Endothelial cell of umbilical vein (primary cell): ENCODE data around the gene EXOC6.

ENCODE experiments used
- CTCF ChIP-seq, 2 donors: IDR thresholded peaks; 1 replicate in 1 of 2; 2 replicates in 1 of 2; pipeline ENCODE4 v1.5.1; 2011; ENCODE audit warnings: low read length in 2 of 2, mild to moderate bottlenecking in 2 of 2, moderate library complexity in 2 of 2, control low read depth in 1 of 2, inconsistent platforms in 1 of 2, low read depth in 1 of 2; ENCODE audit not compliant: insufficient read depth in 1 of 2; ENCODE audit errors: extremely low read depth in 1 of 2
- EZH2 ChIP-seq: IDR thresholded peaks from 2 replicates; pipeline ENCODE4 v1.6.1; 2012; ENCODE audit warnings: borderline replicate concordance, low read depth, mild to moderate bottlenecking, moderate library complexity, low read length, inconsistent platforms; ENCODE audit not compliant: severe bottlenecking
- GATA2 ChIP-seq: IDR thresholded peaks from 2 replicates; pipeline ENCODE4 v1.7.0; 2011; ENCODE audit warnings: low read depth, mild to moderate bottlenecking, moderate library complexity, mixed read lengths, low read length; ENCODE audit not compliant: insufficient read length, insufficient read depth
- JUN ChIP-seq: IDR thresholded peaks from 2 replicates; pipeline ENCODE4 v1.6.1; 2011; ENCODE audit warnings: borderline replicate concordance, low read depth; ENCODE audit not compliant: insufficient read length, insufficient read depth
- POLR2A ChIP-seq: IDR thresholded peaks from 2 replicates; pipeline ENCODE4 v1.6.1; 2012; ENCODE audit warnings: low read depth, mild to moderate bottlenecking, control low read depth, low read length
- POLR2AphosphoS5 ChIP-seq: IDR thresholded peaks from 2 replicates; pipeline ENCODE4 v1.6.1; 2012; ENCODE audit warnings: low read depth, mild to moderate bottlenecking, control low read depth, low read length, moderate library complexity; ENCODE audit not compliant: insufficient read depth

- TF ChIP-seq EZH2 = no peak
- no peak for TF ChIP-seq CTCF (IDR thresholded peaks at IDR 0.05; ENCODE audit: extremely low read depth in 1 of 2, insufficient read depth in 1 of 2, low read depth in 1 of 2, low read length in 2 of 2)
- TF ChIP-seq POLR2A = no peak
- no peak for TF ChIP-seq POLR2AphosphoS5
- TF ChIP-seq GATA2 = no peak
- TF ChIP-seq JUN = no peak
Observed at GRCh38 chr10:92845921-92846320, 2.4 kb upstream of the EXOC6 start.
